Kidney (tissue), 14 donors: ENCODE results near the gene TNRC6A. TPM values are rescaled to one million over a fixed set of nuclear protein-coding genes. Genes with fewer than 3 reads are reported as not detected.

ENCODE experiments used
- DNase-seq, 5 donors: peaks; one replicate each; pipeline ENCODE4 v3.0.0-alpha.2; 2013 to 2020
- FAIRE-seq: peaks from 2 replicates; lab custom pipeline; 2012; peaks lifted over from hg19 to GRCh38; lab: Jason Lieb, UNC
- H3K27ac ChIP-seq, 2 donors: one replicate each; pipeline ENCODE4 v1.7.0; 2013; ENCODE audit warnings: low read depth in 2 of 2, low read length in 2 of 2, inconsistent platforms in 1 of 2
- H3K27me3 ChIP-seq: one replicate; pipeline ENCODE4 v1.7.1; 2013; ENCODE audit warnings: low read length, inconsistent platforms; ENCODE audit not compliant: control insufficient read depth, insufficient read depth
- H3K36me3 ChIP-seq, 3 donors: one replicate each; pipeline versions ENCODE4 v1.7.0 to v1.7.1; 2013; ENCODE audit warnings: low read length in 3 of 3, control low read depth in 1 of 3, inconsistent platforms in 1 of 3; ENCODE audit not compliant: insufficient read depth in 3 of 3, control insufficient read depth in 2 of 3
- H3K4me1 ChIP-seq, 3 donors: one replicate each; pipeline versions ENCODE4 v1.7.0 to v1.7.1; 2013; ENCODE audit warnings: low read length in 3 of 3, inconsistent platforms in 1 of 3, low read depth in 1 of 3; ENCODE audit not compliant: control insufficient read depth in 2 of 3, insufficient read depth in 2 of 3
- H3K4me3 ChIP-seq, 3 donors: one replicate each; pipeline versions ENCODE4 v1.7.0 to v1.8.1; 2013; ENCODE audit warnings: low read length in 3 of 3, control low read depth in 1 of 3, inconsistent platforms in 1 of 3
- H3K9ac ChIP-seq, 3 donors: one replicate each; pipeline versions ENCODE4 v1.7.0 to v1.7.1; 2013; ENCODE audit warnings: low read length in 3 of 3, control low read depth in 1 of 3, inconsistent platforms in 1 of 3
- H3K9me3 ChIP-seq, 3 donors: one replicate each; pipeline versions ENCODE4 v1.7.0 to v1.7.1; 2013; ENCODE audit warnings: low read length in 3 of 3, control low read depth in 1 of 3, inconsistent platforms in 1 of 3; ENCODE audit not compliant: control insufficient read depth in 2 of 3, insufficient read depth in 1 of 3
- intact Hi-C: fragments of 100-400 bp; cut with DNase I; formaldehyde crosslinking; loops from one replicate; pipeline ENCODE4 v1.11.1; 2022
- polyA plus RNA-seq: library from polyadenylated mRNA; stranded (reverse); fragments of 350-450 nt; fragmentation: Illumina TruSeq; extraction: RNeasy Lipid Tissue Mini Kit (QIAGEN cat#74804); gene quantifications from one replicate; pipeline ENCODE4 v1.2.3, GENCODE V29; 2014; ENCODE audit warnings: low read depth, low replicate concordance; ENCODE audit not compliant: insufficient read depth
- total RNA-seq: library from RNA; stranded (reverse); fragmentation: NEBNext Ultra II Directional; extraction: Animal tissue kit (Norgen Biotek cat#: 25700); gene quantifications from one replicate; pipeline ENCODE4 v1.2.1, GENCODE V29; 2021
- TF ChIP-seq, protein P1 (sequence below): IDR thresholded peaks from 3 replicates; pipeline ENCODE4 v1.5.1; 2012; ENCODE audit warnings: mild to moderate bottlenecking, moderate library complexity, borderline replicate concordance; ENCODE audit not compliant: insufficient read depth; ENCODE audit errors: extremely low read depth
- donor health status: control.
- donor health status: control.
- donor health status: control.
- donor health status: control.
- donor health status: control.
- donor health status: DM: yes; HTN: yes; CAD: no.
- donor health status: Normal renal cell carcinoma (clear cell type).

The TNRC6A gene
- total and polyA plus RNA-seq, 2 donors from 2014 or later, result 8.0 to 61.9 TPM

DNA sequence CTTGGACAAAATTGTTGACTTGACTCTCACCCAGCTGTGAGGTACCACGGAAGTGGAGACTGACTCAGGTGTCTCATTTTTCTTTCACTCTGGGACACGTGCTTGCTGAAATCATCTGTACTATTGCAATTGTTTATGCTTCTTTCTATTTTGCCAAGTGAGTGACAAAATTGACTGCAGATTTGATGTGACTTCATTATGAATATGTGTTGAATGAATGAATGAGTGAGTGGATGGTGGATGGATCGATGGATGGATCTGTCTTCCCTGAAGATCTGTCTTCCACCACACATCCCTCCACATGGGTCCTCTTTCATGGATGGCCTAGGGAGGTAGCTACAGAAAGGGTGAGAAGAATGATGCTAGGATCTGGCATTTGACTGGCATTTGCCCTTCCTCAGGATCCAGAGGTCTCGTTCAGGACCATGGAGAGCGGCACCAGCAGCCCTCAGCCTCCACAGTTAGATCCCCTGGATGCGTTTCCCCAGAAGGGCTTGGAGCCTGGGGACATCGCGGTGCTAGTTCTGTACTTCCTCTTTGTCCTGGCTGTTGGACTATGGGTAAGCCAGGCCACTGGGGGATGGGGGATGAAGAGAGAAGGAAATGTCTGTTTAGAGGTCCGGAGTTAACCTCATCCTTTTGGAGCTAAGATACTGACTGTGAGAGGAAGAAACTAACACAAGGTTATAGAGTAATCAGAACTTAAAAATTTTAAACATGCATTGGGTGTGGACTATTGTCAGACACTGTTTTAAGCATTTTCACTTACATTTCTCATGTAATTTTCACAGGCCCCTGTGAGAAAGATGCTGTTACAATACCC is 129.0 kb downstream of the TNRC6A start:
- H3K4me3 ChIP-seq, result no peak overlapping the region
- no peaks in the 10 kb centered on the region for H3K27me3 ChIP-seq
- no peak overlapping the region for H3K27ac ChIP-seq
- H3K9ac ChIP-seq, result no peak overlapping the region
- intact Hi-C loops, result no loop called here
- H3K4me1 ChIP-seq, result peaks cover 0 to 2% (median 0%) of the 10 kb centered on the region in 3 donors
- H3K9me3 ChIP-seq, result no peaks in the 10 kb centered on the region
- FAIRE-seq (no peak), DNase-seq (peak in 4 of 5 donors; percentile 66 to 80 (median 76))
- TF ChIP-seq, protein P1, sequence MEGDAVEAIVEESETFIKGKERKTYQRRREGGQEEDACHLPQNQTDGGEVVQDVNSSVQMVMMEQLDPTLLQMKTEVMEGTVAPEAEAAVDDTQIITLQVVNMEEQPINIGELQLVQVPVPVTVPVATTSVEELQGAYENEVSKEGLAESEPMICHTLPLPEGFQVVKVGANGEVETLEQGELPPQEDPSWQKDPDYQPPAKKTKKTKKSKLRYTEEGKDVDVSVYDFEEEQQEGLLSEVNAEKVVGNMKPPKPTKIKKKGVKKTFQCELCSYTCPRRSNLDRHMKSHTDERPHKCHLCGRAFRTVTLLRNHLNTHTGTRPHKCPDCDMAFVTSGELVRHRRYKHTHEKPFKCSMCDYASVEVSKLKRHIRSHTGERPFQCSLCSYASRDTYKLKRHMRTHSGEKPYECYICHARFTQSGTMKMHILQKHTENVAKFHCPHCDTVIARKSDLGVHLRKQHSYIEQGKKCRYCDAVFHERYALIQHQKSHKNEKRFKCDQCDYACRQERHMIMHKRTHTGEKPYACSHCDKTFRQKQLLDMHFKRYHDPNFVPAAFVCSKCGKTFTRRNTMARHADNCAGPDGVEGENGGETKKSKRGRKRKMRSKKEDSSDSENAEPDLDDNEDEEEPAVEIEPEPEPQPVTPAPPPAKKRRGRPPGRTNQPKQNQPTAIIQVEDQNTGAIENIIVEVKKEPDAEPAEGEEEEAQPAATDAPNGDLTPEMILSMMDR, result no peak
- H3K36me3 ChIP-seq, result no peaks in the 10 kb centered on the region

DNA sequence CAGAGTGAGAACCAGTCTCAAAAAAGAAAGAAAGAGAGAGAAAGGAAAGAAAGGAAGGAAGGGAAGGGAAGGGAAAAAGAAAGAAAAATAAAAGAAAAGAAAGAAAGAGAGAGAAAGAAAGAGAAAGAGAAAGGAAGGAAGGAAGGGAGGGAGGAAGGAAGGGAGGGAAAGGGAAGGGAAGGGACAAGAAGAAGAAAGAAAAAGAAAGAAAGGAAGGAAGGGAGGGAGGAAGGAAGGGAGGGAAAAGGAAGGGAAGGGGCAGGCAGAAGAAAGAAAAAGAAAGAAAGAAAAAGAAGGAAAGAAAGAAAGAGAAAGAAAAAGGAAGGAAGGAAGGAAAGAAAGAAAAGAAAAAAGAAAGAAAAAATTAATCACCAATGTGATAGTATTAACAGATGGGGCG is 132.0 kb downstream of the TNRC6A start:
- intact Hi-C loops, result no loop called here
- Histone ChIP-seq H3K4me3 (no peak overlapping the region), H3K4me1 (no peaks in the 10 kb centered on the region), H3K36me3 (no peaks in the 10 kb centered on the region), H3K27ac (no peak overlapping the region), H3K9ac (no peak overlapping the region), H3K27me3 (no peaks in the 10 kb centered on the region), H3K9me3 (no peaks in the 10 kb centered on the region)
- no peak for FAIRE-seq
- DNase-seq, result no peak
- TF ChIP-seq, protein P1, result no peak

GRCh38 chr16:24863582-24864437 is 134.4 kb downstream of the TNRC6A start:
- DNase-seq (no peak), FAIRE-seq (no peak)
- Histone ChIP-seq H3K27ac (no peak overlapping the region), H3K9ac (no peak overlapping the region), H3K27me3 (no peaks in the 10 kb centered on the region), H3K4me3 (no peak overlapping the region), H3K36me3 (no peaks in the 10 kb centered on the region), H3K4me1 (no peaks in the 10 kb centered on the region), H3K9me3 (no peaks in the 10 kb centered on the region)
- TF ChIP-seq, protein P1, result no peak
- intact Hi-C loops, result no loop called here
